Measurements from ENCODE around the gene MYL5. TPM values are rescaled to one million over a fixed set of nuclear protein-coding genes. Genes with fewer than 3 reads are reported as not detected.

Gene MYL5
- total RNA-seq, 3 donors from 2014 or later: 13.7 to 16.0 (median 15.1) TPM

GRCh38 chr4:650461-650860 is 23.9 kb upstream of the MYL5 start:
- no peaks in the 10 kb centered on the region for H3K36me3 Mint-ChIP-seq (ENCODE audit: insufficient read depth)
- H3K9me3 Mint-ChIP-seq: no peaks in the 10 kb centered on the region
- H3K27me3 Mint-ChIP-seq (ENCODE audit: low read depth): peaks cover 35% of the 10 kb centered on the region
- no peak overlapping the region for H3K4me3 Mint-ChIP-seq
- DNase-seq (no peak), ATAC-seq (no peak)
- H3K4me1 Mint-ChIP-seq (ENCODE audit: low read depth): peaks cover 3% of the 10 kb centered on the region

GRCh38 chr4:650951-651883 is 23.1 kb upstream of the MYL5 start:
- no peak for DNase-seq
- no peak for ATAC-seq
- no peak overlapping the region for H3K4me3 Mint-ChIP-seq
- peaks cover 31% of the 10 kb centered on the region for H3K27me3 Mint-ChIP-seq (ENCODE audit: low read depth)
- no peaks in the 10 kb centered on the region for H3K36me3 Mint-ChIP-seq (ENCODE audit: insufficient read depth)
- peaks cover 3% of the 10 kb centered on the region for H3K4me1 Mint-ChIP-seq (ENCODE audit: low read depth)
- H3K9me3 Mint-ChIP-seq: no peaks in the 10 kb centered on the region

GRCh38 chr4:651884-652642 is 22.3 kb upstream of the MYL5 start:
- ATAC-seq (no peak), DNase-seq (no peak)
- Mint-ChIP-seq H3K9me3 (no peaks in the 10 kb centered on the region), H3K4me3 (no peak overlapping the region), H3K36me3 (ENCODE audit: insufficient read depth) (no peaks in the 10 kb centered on the region), H3K4me1 (ENCODE audit: low read depth) (no peaks in the 10 kb centered on the region), H3K27me3 (ENCODE audit: low read depth) (peaks cover 24% of the 10 kb centered on the region)

DNA sequence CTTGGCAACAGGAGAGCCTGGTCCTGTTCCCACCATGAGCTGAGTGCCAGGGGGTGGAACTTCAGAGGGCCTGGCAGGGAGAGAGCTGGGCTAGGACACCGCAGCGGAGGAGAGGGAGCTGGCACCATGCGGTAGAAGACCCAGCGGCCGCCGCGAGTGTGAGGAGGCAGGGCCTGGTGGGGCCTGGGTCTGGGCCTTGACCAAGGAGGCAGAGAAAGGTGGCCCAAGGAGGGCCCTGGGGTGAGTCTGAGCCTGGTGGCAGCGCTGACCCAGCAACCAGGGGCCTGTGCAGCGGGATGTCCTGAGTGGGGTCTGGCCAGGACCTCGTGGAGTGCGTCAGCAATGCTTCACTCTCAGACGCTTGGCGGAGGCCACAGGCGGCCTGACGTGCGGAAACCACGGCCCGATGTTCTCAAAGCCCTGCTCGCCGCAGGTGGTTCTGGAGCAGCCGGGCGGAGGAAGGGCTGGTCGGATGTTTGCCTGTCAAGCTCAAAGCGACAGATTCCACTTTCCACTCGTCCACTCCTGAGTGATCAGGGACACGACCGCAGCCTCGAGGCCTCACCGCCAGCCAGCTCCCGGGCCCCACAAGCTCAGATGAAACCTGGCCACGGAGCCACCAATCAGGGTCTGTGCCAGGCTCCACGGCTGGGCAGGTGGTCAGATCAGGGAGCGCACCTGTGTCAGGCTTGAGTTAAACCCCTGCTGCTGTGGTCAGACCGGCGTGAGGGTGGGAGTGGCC is 21.1 kb upstream of the MYL5 start:
- DNase-seq (no peak), ATAC-seq (no peak)
- H3K4me3 Mint-ChIP-seq: no peak overlapping the region
- H3K27me3 Mint-ChIP-seq (ENCODE audit: low read depth): peaks cover 20% of the 10 kb centered on the region
- H3K36me3 Mint-ChIP-seq (ENCODE audit: insufficient read depth): no peaks in the 10 kb centered on the region
- H3K9me3 Mint-ChIP-seq: no peaks in the 10 kb centered on the region
- no peaks in the 10 kb centered on the region for H3K4me1 Mint-ChIP-seq (ENCODE audit: low read depth)

GRCh38 chr4:653831-654502 is 20.4 kb upstream of the MYL5 start:
- Mint-ChIP-seq H3K4me3 (no peak overlapping the region), H3K4me1 (ENCODE audit: low read depth) (no peaks in the 10 kb centered on the region), H3K36me3 (ENCODE audit: insufficient read depth) (no peaks in the 10 kb centered on the region), H3K9me3 (no peaks in the 10 kb centered on the region), H3K27me3 (ENCODE audit: low read depth) (peaks cover 17% of the 10 kb centered on the region)
- ATAC-seq (no peak), DNase-seq (no peak)

DNA sequence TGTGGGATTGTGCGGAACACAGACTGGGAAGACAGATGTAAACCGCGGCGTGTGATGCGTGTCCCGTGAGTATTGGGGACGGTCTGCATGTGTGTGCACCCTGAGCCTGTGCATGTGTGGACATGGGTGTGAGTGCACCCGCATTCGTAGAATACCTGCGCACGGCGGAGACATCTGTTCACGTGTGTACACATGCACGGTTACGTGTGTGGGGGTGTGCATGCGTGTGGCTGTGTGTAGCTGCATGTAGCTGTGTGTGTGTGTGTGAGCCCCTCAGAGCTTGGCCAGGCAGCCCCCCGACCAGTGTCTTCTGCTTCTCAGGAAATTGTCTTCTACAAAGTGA is 19.9 kb upstream of the MYL5 start:
- no peaks in the 10 kb centered on the region for H3K36me3 Mint-ChIP-seq (ENCODE audit: insufficient read depth)
- H3K4me1 Mint-ChIP-seq (ENCODE audit: low read depth): no peaks in the 10 kb centered on the region
- H3K9me3 Mint-ChIP-seq: no peaks in the 10 kb centered on the region
- H3K27me3 Mint-ChIP-seq (ENCODE audit: low read depth): peaks cover 17% of the 10 kb centered on the region
- ATAC-seq (no peak), DNase-seq (no peak)
- H3K4me3 Mint-ChIP-seq: no peak overlapping the region

DNA sequence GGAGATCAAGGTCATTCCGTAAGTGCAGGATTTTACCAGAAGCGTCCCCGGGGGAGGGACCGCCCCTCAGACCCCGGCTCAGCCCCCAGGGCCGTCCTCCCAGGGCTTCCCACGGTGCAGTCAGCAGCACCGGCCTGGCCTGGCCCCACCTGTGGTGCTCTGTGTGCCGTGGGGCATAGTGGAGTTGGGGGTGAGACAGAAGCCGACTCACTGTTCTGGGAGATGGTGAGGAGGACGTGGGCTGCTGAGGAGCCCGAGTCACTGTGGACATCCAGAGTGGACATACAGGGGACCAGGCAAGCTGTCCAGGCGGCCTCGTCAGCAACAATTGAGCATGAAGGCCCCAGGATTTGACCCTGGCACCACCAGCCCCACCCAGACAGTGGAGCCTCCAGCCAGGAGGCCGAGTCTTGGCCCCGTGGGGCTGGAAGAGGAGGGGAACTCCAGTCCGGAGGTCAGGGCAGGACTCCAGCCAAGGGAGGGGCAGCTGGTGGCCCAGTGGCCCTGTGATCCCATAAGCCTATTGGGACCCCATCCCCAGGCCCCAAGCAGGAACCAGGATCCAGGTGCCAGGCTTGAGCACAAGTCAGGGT is 19.4 kb upstream of the MYL5 start:
- Mint-ChIP-seq H3K27me3 (ENCODE audit: low read depth) (peaks cover 17% of the 10 kb centered on the region), H3K4me3 (no peak overlapping the region), H3K4me1 (ENCODE audit: low read depth) (no peaks in the 10 kb centered on the region), H3K36me3 (ENCODE audit: insufficient read depth) (no peaks in the 10 kb centered on the region), H3K9me3 (no peaks in the 10 kb centered on the region)
- ATAC-seq (no peak), DNase-seq (no peak)

DNA sequence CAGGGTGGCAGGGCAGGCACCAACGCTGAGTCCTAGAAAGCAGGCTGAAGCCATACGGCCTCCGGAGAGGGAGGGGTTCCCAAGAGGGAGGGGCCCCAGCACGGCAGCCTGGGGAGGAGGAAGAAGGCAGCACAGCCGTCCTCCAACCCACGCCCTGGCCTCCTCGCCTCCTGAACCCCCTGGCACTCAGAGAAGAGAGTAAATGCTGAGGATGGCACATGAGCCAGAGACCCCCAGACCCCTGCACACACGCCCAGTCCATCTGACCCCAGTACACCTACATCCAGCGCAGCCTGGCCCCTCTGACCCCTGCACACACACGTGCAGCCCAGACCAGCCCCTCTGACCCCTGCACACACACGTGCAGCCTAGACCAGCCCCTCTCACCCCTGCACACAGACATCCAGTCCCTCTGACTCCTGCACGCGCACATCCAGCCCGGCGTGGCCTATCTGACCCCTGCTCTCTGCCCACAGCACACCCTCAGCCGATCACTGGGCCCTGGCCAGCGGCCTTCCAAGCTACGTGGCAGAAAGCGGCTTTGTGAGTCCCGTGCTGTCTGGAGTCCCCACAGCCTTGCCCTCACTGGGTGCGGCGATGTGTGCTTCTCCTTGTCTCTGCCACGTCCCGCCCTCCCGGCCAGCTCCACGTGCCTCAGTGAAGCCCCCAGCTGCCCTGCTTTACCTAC is 18.7 kb upstream of the MYL5 start:
- Mint-ChIP-seq H3K4me1 (ENCODE audit: low read depth) (no peaks in the 10 kb centered on the region), H3K9me3 (no peaks in the 10 kb centered on the region), H3K27me3 (ENCODE audit: low read depth) (peaks cover 12% of the 10 kb centered on the region), H3K4me3 (no peak overlapping the region), H3K36me3 (ENCODE audit: insufficient read depth) (peaks cover 2% of the 10 kb centered on the region)
- ATAC-seq (no peak), DNase-seq (no peak)

- DNase-seq (no peak), ATAC-seq (no peak)
- H3K27me3 Mint-ChIP-seq (ENCODE audit: low read depth): peaks cover 9% of the 10 kb centered on the region
- peaks cover 2% of the 10 kb centered on the region for H3K36me3 Mint-ChIP-seq (ENCODE audit: insufficient read depth)
- H3K4me1 Mint-ChIP-seq (ENCODE audit: low read depth): no peaks in the 10 kb centered on the region
- no peaks in the 10 kb centered on the region for H3K9me3 Mint-ChIP-seq
- no peak overlapping the region for H3K4me3 Mint-ChIP-seq
These were observed 17.7 kb upstream of the MYL5 start for GRCh38 chr4:656436-657337.

GRCh38 chr4:657338-657833 is 17.0 kb upstream of the MYL5 start:
- Mint-ChIP-seq H3K9me3 (no peaks in the 10 kb centered on the region), H3K4me3 (no peak overlapping the region), H3K4me1 (ENCODE audit: low read depth) (peaks cover 2% of the 10 kb centered on the region), H3K36me3 (ENCODE audit: insufficient read depth) (peaks cover 2% of the 10 kb centered on the region), H3K27me3 (ENCODE audit: low read depth) (peaks cover 3% of the 10 kb centered on the region)
- ATAC-seq: no peak
- DNase-seq: no peak

DNA sequence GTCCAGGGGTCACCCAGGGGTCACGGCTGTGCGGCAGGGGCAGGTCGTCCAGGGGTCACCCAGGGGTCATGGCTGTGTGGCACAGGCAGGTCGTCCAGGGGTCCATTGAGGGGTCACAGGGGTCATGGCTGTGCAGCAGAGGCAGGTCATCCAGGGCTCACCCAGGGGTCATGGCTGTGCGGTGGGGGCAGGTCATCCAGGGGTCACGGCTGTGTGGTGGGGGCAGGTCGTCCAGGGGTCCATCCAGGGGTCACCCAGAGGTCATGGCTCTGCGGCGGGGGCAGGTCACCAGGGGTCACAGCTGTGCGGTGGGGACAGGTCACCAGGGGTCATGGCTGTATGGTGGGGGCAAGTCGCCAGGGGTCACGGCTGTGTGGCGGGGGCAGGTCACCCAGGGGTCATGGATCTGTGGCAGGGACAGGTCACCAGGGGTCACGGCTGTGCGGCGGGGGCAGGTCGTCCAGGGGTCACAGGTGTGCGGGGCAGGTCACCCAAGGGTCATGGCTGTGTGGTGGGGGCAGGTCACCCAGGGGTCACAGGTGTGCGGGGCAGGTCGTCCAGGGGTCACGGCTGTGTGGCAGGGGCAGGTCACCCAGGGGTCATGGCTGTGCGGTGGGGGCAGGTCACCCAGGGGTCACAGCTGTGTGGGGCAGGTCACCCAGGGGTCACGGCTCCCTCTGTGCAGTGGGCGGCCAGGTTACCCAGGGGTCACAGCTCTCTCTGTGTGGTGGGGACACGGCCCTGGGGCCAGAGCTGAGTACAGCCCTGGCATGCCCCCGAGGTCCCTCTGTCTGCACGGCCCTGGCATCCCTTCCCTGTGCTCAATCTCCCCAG is 16.3 kb upstream of the MYL5 start:
- Mint-ChIP-seq H3K36me3 (ENCODE audit: insufficient read depth) (peaks cover 2% of the 10 kb centered on the region), H3K4me1 (ENCODE audit: low read depth) (peaks cover 4% of the 10 kb centered on the region), H3K9me3 (no peaks in the 10 kb centered on the region), H3K27me3 (ENCODE audit: low read depth) (no peaks in the 10 kb centered on the region), H3K4me3 (no peak overlapping the region)
- ATAC-seq: no peak
- DNase-seq: no peak
